GM12892 (cell line): Measurements from ENCODE around the gene C1orf116.

Source experiments
- DNase-seq: peaks from one replicate; pipeline ENCODE4 v3.0.0; 2011; ENCODE audit not compliant: insufficient read length
- FAIRE-seq: peaks from 2 replicates; lab custom pipeline; 2011; peaks lifted over from hg19 to GRCh38; lab: Jason Lieb, UNC
- POLR2A ChIP-seq: IDR thresholded peaks from 2 replicates; pipeline ENCODE4 v1.6.1; 2011; ENCODE audit warnings: low read depth, low read length, control low read depth
- POLR2AphosphoS5 ChIP-seq: IDR thresholded peaks from 2 replicates; pipeline ENCODE4 v1.6.1; 2011; ENCODE audit warnings: low read depth, low read length, control low read depth
- TAF1 ChIP-seq: IDR thresholded peaks from 2 replicates; pipeline ENCODE4 v1.6.1; 2011; ENCODE audit warnings: low read depth, mild to moderate bottlenecking, control low read depth, low read length, borderline replicate concordance

The C1orf116 gene

GRCh38 chr1:207013321-207014085 is 19.1 kb downstream of the C1orf116 start:
- FAIRE-seq, result no peak
- DNase-seq, result no peak
- TF ChIP-seq TAF1 (no peak), POLR2AphosphoS5 (no peak), POLR2A (no peak)

DNA sequence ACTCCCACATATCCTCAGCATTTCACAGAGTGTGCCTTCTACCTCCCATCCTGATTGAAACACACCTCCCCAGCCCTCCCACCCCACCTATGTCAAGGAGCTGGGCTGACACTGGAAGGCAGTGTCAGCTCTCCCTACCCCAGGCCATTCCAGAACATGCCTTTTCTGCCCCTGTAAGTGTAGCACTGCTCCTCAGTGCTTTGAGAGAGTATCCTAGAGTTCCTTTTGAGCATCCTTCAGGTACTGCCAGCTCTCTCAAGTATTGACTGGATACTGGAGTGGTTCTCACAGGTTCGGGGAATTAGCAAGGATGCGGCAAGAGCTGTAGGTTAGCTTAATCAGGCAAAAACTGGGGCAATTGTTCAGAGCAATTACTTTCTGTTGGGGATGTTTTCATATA is 21.8 kb downstream of the C1orf116 start:
- no peak for TF ChIP-seq TAF1
- no peak for TF ChIP-seq POLR2A
- no peak for TF ChIP-seq POLR2AphosphoS5
- FAIRE-seq (no peak), DNase-seq (no peak)

- no peak for TF ChIP-seq TAF1
- TF ChIP-seq POLR2AphosphoS5, result no peak
- no peak for TF ChIP-seq POLR2A
- FAIRE-seq (no peak), DNase-seq (no peak)
Measured at GRCh38 chr1:207009945-207010344, 22.6 kb downstream of the C1orf116 start.

- no peak for FAIRE-seq
- no peak for TF ChIP-seq TAF1
- no peak for DNase-seq
Measured at GRCh38 chr1:207009182-207009850, 23.2 kb downstream of the C1orf116 start.

GRCh38 chr1:207007352-207008033 is 25.1 kb downstream of the C1orf116 start:
- TF ChIP-seq POLR2AphosphoS5, result no peak
- TF ChIP-seq POLR2A, result no peak
- no peak for TF ChIP-seq TAF1
- FAIRE-seq, result no peak
- no peak for DNase-seq

- TF ChIP-seq POLR2A, result no peak
- TF ChIP-seq TAF1, result no peak
- TF ChIP-seq POLR2AphosphoS5, result no peak
- DNase-seq (no peak), FAIRE-seq (no peak)
Measured at GRCh38 chr1:207006914-207007313, 25.6 kb downstream of the C1orf116 start.

DNA sequence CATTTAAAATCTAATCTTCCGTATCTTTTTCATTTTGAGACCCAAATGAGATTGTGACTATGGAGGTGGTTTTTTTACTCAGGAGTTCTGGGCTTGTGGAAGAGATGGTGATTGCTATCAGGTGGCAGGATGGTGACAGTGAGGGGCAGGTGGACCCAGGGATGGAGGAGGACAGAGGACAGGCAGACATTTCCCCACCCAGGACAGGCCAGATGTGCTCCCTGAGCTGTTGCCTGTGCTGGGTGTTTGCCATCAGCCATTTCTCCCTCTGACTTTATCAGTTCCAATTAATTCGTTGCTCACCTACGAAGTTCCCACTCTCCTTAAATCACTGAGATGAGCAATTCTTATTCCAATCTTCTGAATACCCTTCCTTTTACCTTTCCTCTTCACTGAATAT is 26.5 kb downstream of the C1orf116 start:
- DNase-seq, result no peak
- no peak for TF ChIP-seq POLR2AphosphoS5
- TF ChIP-seq POLR2A, result no peak
- no peak for TF ChIP-seq TAF1
- FAIRE-seq, result no peak

DNA sequence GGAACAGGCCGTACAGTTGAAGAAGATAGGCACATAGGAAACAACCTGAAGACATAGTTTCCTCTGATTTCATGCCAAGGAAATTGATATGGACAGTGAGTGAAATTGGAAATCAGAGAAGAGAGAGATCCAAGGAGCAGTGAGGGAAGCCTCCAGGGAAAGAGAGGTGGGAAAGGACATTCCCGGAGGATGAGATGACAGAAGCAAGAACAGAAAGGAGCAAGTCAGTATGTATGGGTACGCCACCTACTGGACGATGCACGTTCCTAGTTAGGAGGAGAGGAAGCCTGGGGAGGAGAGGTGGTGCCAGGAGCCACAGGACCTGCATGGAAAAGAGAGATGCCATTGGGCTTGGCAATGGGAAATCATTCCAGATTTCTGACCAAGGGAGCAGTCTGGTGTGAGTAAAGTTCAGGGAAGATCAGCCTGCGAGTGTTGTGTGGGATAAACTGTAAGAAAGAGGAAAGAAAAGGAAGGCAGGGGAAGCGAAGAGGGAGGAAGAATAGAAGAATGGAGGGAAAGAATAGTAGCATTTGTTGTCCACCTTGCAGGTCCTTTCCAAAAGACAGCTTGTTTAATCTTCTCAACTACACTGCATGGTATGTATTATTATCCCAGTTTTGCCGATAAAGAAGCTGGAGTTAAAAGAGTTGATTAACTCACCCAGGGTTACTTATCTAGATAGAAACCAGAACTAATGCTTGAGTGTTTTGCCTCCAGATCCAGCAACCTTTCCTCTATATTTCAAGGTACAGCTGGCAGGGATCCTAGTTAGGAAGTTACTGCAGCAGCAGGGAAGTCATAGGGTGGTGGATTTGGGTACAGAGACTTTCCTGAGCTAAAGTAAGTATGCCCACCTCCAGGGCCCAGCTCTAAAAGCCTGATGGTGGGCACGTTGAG is 27.4 kb downstream of the C1orf116 start:
- FAIRE-seq, result peak; percentile 81
- TF ChIP-seq POLR2A (no peak), POLR2AphosphoS5 (no peak), TAF1 (no peak)
- no peak for DNase-seq

DNA sequence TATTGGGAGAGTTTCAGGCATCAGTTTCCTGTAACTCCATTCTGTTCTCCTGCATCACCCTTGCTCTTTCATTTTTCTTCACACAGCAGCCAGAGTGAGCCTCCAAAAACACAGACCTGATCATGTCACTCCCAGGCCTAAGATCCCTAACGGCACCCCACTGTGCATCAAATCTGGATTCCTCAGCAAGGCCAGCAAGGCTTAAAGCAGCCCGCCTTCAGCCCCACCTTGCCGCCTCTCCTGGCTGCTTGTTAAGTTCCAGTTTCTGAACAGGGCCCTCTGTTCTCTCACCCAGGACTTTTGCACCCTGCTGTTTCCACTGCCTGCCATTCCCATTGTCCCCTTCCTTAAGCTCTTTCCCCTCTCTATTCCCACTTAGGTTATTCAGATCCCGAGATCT is 29.3 kb downstream of the C1orf116 start:
- FAIRE-seq (no peak), DNase-seq (no peak)

DNA sequence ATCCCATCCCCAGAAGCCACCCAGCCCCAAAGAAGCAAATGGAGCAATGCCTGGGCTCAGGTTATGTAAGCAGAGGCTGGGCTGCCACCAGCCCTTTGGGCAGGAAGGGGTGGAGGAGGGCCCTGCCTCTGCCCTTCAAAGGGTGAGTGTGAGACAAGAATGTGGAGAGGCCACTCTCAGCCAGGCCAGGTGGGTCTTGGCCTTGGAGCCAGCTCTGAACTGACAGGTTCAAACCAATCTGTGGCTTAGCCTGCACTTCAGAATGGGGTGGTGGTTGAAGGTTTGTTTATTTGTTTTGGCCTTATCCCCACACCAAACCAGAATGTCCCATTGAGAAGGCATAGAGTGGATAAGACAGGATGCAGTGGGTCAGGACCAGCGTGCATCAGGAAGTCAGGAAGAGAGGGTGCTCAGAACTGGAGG is 29.8 kb downstream of the C1orf116 start:
- DNase-seq (no peak), FAIRE-seq (no peak)
- TF ChIP-seq POLR2AphosphoS5 (no peak), POLR2A (no peak), TAF1 (no peak)

More for the DNA sequence above, 29.3 kb downstream of the C1orf116 start:
- TF ChIP-seq POLR2A, result no peak
- TF ChIP-seq TAF1, result no peak
- no peak for TF ChIP-seq POLR2AphosphoS5
